GM19351 (cell line): ENCODE results near the gene PPP1R3C.

ENCODE experiments used
- ATAC-seq: cut with Tn5 transposase; IDR thresholded peaks from one replicate; pipeline ENCODE4 v1.9.1; 2021; ENCODE audit warnings: mild to moderate bottlenecking, moderate library complexity; ENCODE audit not compliant: unreplicated experiment

The PPP1R3C gene

GRCh38 chr10:91629715-91630549, 2.9 kb downstream of the PPP1R3C start:
- ATAC-seq: no peak

GRCh38 chr10:91628383-91628782, 4.5 kb downstream of the PPP1R3C start:
- no peak for ATAC-seq

DNA sequence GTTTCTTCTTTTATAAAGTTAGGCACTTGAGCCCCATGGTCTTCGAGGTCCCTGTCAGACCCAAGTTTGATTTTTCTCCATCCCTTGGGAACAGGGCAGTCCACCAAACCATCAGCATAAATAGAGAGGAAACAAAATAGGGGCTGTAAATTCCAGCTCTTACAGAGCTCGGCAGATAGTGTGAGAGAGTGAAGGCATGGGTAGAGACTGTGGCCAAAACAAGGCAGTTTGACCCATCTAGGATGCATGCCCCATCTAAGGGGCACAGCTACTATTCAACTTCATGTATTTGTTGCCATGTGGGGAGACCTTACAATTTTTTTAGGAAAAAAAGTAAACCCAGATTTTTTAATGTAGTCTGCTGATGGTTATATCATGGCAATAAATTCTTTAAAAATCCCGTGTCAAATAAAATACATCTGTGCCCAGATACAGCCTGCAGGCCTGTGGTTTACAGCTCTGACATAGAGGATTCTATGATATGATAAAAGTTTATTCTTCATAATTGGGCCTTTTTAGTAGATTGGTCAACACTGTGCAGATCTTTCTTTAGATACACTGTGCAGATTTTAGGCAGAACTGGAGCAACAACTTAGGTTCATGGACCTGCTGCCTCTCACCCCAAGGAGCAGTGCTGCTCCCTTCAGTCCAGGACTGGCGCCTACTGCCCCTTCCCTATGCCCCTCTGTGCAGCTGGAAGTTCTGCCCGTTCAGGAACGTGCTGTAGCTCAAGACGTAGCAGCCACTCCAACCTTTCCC, 5.3 kb downstream of the PPP1R3C start:
- no peak for ATAC-seq

DNA sequence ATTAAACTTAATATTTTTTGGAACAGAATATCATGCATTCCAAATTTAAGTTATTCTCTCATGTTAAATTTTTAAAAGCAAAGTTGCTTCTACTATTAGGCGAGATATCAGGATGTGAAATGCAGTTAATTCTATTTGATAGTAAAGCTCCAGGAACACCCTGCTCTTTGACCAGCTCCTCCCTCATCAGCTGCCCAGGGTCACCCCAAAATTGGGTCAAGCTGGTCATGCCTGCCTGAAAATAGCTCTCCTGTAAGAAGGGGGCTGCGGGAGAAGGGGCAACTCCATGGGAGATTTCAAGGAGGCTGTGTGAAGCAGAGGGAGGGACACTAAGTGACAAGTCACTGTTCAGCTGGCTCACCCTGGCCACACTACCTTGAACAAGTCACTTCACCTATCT, 5.9 kb downstream of the PPP1R3C start:
- ATAC-seq: no peak

GRCh38 chr10:91624633-91625032, 8.2 kb downstream of the PPP1R3C start:
- no peak for ATAC-seq

DNA sequence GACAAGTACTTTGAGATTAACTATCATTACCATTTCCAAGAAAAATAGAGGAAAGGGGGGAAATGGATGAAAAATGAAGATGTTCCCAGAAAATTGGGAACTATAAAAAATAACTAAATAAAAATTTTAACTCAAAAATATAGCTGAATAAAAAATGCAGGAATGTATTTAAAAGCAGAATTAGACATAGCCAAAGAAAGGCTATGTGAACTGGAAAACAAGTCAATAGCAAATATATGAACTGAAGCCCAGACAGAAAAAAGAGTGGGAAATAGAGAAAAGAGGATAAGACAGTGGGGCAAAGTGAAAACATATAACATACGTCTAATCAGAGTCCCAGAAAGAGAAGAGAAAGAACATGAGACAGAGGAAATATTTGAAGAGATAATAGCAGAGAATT, 10.3 kb downstream of the PPP1R3C start:
- ATAC-seq: no peak

DNA sequence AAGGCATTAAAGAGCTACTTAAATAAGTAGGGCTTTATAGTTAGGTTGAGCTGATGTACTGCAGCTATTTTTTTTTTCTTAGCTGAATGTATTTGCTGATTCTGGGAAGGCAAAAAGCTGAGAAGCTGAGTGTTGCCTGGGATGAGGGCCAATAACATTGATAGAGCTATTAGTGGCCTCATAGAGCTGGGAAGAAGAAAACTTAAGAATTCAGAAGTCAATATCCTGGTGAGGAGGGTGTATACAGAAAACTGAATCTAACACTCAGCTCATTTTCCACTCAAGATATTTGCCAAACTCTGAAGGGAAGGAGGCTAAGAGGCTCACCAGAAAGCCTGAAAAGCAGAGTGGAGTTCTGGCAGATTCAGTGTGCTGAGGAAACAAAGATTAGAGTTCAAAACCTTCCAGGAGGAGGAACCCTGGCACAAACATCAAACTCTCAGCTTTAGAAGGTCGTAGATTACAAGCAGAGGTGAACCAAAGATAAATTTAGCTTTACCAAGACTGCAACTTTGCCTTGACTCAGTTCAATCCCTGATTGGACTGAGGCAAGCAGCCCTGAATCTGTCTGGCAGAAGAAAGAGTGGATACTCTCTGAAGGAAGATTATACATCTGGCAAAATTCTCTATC, 11.3 kb downstream of the PPP1R3C start:
- no peak for ATAC-seq

GRCh38 chr10:91617072-91617609, 15.7 kb downstream of the PPP1R3C start:
- no peak for ATAC-seq

DNA sequence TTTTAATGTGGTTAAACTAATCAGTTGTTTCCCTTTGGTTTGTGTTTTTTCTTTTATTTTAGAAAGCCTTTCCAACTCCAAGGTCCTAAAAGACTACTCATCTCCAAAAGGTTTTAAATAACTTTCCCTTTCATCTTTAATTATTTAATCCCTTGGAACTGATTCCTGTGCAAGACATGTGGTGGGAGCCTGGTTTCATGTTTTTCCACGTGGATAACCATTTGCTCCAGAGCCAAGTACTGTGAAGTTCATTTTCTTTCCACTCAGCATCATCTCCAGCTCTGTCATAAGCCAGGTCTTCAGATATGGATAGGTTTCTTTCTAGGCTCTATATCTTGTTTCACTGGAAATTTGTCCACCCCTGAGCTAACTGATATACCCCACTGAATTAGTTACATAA, 16.7 kb downstream of the PPP1R3C start:
- ATAC-seq: no peak

DNA sequence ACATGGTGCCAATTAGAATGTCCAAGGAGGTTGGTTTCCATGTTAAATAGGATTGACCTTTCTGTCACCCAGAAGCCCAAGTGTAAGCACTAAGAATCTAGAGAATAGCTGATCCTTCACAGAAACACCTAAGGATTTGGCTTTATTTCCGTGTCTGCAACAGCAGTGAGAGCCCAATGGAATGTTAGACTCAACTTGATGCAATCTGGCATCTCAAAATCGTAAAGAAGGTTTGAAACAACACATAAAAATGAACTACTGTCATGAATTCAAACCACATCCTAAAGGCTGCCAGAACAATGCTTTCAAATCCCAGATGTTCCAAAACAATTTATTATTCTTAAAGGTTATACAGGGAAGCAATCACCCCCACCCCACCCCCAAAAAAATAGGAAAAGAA, 18.6 kb downstream of the PPP1R3C start:
- ATAC-seq: no peak

- ATAC-seq: no peak
These were observed 19.3 kb downstream of the PPP1R3C start for GRCh38 chr10:91613411-91614187.

GRCh38 chr10:91610919-91611318, 22.0 kb downstream of the PPP1R3C start:
- ATAC-seq: no peak

- ATAC-seq: no peak
These were observed 22.4 kb downstream of the PPP1R3C start for GRCh38 chr10:91610444-91610843.

DNA sequence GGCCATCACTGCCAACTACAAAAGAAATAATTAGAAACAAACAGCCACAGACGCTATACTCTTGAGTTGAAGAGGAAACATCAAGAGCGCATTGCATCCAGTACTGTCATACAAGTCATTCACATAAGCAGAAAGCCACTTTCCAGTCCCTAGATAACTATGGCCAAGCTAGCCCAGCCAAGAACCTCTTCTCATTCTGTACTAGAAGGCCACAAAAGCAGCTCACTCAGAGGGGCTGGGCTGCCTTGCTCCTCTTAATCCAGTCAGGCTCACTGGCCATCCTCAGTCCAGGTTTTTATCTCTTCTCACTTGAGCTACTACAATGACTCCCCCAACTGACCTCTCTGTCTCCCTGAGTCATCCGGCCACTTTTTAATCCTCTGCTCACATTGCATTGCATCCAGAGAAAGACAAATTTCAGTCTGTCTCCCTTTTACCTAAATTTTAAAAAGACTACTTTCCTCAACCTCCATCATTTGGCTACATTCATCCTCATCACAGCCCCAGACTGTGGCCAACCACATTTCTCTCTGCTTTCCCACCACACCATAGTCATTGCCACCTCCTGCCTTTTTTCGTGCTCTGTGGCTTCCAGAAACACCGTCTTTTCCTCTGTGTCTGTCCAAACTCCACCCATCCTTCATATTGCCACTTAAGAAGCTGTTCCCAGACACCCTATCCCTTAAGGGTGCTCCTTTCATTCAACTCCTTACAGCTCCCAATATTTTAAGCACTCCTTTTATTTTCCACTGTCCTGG, 25.0 kb downstream of the PPP1R3C start:
- ATAC-seq: no peak

- no peak for ATAC-seq
These were observed 26.9 kb downstream of the PPP1R3C start for GRCh38 chr10:91605968-91606367.

- ATAC-seq: no peak
These were observed 28.0 kb downstream of the PPP1R3C start for GRCh38 chr10:91604553-91605534.

DNA sequence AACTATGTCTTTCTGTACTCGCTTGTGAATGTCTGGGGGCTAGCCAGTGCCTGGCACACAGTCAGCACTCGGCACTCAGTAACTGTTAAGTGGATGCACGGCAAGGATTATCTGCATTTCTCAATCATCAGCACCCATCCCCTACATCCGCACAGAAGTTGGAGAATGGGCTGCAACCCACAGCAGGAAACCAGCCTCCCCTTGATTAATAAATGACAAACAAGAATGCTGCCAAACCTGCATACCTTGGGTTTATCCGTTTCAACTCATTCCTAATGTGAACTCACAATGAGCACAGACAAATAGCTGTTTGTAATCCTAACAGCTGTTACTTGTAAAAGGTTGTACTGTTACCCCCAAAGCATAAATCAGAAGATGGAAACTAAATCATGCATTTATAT, 28.9 kb downstream of the PPP1R3C start:
- ATAC-seq: no peak

GRCh38 chr10:91602868-91603568, 29.9 kb downstream of the PPP1R3C start:
- ATAC-seq: no peak
